Stimulated activated CD8-positive, alpha-beta memory T cell treated with anti-CD3 and anti-CD28 coated beads, Interleukin-4, amount 100 ng/mL, for 24 hours (primary cell): ENCODE data around the gene RNF31.

ENCODE experiments used
- DNase-seq: peaks from one replicate; pipeline ENCODE4 v3.0.0-alpha.2; 2020; ENCODE audit warnings: low read depth

The RNF31 gene

DNA sequence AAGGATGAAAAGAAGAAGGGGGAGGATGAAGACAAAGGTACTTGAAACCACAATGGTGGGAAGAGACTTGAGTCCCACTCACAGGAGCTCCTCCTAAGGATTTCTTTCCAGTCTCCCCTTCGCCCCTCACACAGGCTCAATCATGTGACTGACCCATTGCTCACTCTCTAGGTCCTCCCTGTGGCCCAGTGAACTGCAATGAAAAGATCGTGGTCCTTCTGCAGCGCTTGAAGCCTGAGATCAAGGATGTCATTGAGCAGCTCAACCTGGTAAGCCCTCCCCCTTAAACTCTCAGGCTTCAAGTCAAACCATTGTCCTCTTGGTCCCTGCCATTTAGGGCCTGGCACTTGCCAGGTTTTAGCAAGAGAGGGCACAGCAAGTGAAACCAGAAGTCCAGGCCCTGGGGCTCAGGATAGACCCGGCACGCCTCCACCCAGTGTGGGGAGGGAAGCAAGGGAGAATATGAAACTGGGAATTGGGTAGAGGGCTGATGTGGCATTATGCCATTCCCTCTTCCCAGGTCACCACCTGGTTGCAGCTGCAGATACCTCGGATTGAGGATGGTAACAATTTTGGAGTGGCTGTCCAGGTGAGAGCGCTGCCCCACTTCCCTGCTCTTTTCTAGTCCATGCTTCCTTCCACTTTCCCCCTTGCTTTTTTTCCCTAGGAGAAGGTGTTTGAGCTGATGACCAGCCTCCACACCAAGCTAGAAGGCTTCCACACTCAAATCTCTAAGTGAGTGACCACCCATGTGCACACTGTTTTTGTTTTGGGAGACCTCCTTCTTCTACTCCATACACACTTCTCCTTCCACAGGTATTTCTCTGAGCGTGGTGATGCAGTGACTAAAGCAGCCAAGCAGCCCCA, 9.5 kb upstream of the RNF31 start:
- DNase-seq, result no peak

DNA sequence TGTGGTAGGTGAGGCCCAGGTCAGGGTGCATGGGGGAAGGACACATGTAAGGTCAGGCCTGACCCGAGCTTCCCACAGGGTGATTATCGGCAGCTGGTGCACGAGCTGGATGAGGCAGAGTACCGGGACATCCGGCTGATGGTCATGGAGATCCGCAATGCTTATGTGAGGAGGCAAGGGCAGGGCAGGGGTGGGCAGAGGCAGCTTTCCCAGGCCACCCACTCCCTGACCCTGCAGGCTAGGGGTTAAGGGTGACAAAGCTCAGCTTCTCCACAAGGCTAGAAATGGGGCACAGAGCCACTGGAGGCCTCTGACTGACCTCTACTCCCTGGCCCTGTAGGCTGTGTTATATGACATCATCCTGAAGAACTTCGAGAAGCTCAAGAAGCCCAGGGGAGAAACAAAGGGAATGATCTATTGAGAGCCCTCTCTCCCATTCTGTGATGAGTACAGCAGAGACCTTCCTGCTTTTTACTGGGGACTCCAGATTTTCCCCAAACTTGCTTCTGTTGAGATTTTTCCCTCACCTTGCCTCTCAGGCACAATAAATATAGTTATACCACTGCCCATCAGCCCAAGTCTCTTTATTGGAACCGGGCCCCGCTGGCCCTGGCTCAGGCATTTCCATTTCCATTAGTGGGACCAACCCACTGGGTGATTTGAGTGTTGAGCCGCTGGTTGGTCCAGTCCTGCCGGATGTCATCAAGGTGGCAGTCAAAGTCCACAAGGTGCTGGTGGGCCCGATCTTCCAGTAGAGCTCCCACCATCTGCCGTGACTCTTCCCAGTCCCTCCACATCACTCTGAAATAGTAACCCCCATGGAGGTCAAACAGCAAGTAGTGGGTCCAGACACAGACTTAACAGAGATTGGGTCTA, 8.7 kb upstream of the RNF31 start:
- no peak for DNase-seq

DNA sequence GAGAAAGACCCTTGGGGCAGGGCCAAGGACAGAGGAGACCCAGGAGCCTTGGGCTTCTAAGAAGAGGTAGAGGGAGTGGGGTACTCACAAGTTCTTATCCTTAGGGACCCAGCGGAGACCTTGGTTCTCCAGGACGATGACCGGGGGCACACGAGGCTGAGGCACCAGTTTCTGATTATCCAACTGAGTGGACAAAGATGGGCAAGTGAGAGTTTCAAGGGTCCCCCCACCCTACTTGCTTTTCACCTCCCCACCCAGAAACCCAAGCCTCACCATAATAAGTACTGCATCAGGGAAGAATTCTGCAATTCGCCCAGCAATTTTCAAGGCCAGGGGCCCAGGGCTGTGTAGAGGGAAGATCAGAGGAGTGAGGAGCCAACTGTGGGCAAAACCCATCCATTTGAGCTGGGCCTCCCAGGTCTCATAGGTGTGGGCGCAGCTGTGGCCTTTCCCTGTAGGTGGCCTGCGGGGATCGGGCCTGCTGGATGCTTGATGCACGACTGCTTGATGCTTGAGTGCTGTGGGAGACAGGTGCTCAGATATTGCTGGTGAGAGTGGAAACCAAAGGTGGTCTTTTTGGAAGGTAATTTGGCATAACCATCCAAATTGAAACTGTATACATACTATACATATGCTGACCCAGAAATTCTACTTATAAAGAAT, 7.9 kb upstream of the RNF31 start:
- no peak for DNase-seq

DNA sequence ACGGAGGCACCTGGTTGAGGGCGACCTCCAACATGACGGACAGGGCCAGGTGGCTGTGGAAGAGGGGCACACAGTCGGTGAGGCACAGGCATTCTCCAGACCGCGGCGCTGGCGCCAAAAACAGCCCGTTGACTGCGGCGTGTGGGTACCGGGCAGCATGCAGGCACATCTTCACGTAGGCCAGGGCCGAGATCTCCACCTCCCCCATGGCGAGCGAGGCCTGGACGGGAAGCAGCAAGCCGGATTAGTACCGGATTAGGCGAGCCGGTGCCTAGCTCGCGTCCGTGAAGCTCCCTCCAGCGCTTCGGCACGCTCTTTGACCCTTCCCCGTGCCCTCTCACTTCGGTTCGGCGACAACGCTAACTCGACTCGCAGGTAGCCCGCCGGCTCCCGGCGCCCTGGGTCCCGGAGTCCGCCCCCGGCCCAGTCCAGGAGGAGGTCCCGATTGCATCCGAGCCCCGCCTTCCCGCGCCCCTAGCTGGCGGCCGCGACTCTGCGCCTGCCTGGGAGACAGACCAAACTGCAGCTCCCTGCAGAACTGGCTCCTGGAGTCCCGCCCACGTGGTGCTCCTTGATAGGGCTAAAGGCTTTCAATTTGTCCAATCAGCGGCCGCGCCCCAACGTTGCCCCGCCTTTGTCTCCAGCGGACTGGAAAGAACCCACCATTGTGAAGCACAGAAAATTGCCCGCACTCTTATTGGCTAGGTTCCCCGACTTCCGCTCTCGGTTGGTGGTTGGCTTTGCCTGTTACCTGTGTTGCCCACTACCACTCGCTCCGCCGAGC, 6.0 kb upstream of the RNF31 start, which contains the start of gene EMC9:
Gene EMC9 (minus strand): TSS at position 495 of the 784 bp plus-strand sequence. CDS start 287 bp downstream, at position 208.
- peak; percentile 99 for DNase-seq

DNA sequence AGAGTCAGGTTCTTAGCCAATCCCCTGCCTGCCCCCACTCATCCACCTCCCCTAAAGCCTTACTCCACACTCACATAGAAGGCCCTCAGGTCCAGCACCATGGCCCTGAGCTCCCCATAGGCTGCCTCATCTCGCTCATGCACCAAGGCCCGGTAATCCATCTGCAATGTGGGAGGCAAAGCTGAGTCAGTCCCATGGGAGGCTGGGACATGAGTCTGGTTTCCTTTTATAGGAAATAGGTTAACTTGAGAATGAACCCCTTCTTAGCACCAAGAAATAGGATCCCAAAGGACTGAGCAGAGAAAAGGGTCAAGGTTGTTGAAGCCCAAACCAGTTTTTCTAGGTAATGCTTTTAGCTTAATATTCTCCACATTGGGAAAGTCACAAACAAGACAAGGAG, 3.8 kb upstream of the RNF31 start:
- no peak for DNase-seq

DNA sequence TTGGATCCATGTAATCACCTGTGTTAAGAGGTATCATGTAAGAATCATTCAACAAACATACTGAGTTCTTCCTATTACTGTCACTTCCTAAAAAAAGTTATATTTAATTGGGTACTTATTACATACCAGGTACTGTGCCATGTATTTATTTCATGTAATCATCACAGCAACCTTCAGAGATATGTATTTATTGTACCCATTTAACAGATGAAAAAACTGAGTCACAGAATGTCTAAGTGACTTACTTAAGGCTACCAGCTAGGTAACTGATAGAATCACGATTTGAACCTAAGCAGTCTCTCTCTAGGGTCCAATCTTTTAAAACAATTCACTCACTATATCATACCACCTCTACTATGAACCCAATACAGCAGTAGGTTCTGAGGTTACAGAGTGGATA, 2.8 kb upstream of the RNF31 start:
- no peak for DNase-seq

DNA sequence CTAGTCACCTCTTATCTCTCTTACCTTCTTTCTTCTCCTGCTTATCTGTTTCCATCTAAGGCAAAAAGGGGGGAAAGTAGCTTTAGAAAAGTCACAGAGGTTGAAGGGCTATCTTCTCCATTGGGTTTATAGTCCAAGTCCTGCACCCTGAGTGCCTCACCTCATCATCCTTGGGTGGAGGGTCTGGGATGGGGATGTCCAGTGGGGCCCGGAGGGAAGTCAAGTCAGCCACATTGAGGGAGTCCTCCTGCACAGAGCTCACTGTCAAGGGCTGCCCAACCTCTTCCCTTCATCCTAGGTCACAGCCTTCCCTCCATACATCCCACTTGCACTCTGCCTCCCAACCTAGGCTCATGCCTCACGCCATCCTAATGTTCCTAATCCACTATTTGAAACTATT, 2.1 kb upstream of the RNF31 start:
- no peak for DNase-seq

DNA sequence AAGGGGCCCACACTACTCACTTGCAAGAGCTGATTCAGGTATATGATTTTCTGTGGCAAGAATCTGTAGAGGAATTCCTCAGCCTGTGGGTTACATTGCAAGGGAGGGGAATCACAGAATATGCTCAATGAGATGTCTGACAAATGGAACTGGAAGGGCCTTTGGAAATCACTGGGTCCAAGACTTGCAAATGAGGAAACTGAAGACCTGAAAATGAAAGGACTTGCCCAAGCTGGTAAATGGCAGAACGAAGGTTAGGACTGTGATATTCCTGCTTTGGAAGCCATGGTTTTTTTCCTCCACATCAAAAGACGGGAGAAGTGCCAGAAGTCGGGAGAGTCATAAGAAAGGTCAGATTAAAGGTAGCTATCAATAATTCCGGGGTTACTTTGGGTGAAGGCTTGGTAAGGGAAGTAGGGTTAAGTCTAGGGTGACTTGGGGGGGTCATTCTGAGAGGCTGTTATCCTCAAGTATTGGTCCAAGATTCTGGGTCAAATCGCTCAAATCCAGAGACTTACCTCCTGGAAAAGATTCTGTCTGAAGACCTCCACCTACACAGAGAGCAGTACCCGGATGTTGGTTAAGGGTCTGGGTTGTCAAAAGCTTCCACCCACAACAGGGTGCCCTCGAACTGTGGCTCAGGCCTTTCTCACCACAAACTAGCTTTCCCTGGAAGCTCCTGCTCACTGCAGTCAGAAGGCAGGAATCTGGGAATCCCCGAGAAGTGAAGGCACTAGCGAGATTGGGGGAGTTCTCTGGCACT, 1.4 kb upstream of the RNF31 start:
- DNase-seq, result no peak

DNA sequence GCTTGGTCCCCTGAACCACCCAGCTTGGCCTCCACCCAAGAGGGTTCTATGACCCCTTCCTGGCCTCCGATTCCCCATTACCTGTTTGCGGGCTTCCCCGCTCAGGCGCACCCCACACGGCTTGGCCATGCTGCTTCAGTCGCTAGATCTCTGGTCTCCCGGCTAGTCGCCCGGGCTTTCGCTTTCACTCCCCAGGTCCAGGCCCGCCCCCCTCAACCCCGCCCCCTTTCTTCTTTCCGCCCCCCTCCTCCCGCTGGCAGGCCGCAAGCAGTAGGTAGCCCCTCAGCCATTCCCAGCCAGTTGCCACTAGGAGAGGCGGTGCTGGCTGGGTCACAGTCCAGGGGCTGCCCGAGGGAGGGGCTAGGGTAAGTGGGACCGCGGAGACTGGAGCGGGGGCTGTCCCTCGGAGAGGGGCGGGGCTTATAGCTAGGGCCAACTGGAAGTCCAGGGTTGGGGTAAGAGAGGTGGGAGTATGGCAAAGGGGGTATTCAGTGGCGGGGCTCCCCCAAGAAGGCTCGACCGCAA, 783 bp upstream of the RNF31 start, which contains the start of gene PSME2:
Gene PSME2 (minus strand): TSS at position 158 of the 525 bp plus-strand sequence. CDS start 29 bp downstream, at position 129.
- peak; percentile 85 for DNase-seq

DNA sequence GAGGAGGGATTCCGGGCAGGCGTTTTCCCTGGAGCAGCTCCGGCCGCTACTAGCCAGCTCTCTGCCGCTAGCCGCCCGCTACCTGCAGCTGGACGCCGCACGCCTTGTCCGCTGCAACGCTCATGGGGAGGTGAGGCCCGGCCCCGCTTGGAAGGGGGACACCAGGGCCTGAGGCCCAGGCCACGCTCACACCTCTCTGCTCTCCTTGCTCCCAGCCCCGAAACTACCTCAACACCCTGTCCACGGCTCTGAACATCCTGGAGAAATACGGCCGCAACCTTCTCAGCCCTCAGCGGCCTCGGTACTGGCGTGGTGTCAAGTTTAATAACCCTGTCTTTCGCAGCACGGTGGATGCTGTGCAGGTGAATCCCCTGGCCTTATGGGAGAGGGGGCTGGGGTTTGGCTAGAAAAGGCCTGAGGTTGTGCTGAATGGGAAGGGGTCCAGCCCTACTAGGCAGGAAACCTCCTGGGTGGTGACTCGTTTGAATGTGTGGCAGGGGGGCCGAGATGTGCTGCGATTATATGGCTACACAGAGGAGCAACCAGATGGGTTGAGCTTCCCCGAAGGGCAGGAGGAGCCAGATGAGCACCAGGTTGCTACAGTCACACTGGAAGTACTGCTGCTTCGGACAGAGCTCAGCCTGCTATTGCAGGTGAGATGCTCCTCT, 597 bp downstream of the RNF31 start:
- no peak for DNase-seq

DNA sequence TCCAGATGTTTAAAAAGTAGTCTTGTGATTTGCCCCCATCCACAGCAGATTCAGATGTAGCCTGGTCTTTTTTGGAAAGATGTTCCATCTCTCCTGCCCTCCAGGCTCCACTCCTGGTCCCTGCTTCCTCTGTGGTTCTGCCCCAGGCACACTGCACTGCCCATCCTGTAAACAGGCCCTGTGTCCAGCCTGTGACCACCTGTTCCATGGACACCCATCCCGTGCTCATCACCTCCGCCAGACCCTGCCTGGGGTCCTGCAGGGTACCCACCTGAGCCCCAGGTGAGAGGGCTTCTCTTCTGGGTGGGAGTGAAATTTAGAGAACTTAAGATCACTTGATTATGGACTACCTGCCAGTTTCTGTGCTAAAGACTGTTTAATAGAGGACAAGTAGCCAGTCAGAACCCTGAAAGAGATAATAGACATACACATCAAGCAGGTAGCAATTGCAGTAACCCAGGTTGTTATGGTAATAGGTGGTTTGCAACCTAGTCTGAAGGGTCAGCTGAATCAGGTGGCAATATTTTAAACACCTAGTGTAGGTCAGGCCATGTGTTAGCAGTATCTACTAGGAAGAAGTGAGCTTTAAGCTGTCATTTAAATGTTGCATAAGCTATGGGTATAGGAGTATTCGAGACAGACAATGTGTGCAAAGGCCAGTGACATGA, 2.1 kb downstream of the RNF31 start:
- no peak for DNase-seq

DNA sequence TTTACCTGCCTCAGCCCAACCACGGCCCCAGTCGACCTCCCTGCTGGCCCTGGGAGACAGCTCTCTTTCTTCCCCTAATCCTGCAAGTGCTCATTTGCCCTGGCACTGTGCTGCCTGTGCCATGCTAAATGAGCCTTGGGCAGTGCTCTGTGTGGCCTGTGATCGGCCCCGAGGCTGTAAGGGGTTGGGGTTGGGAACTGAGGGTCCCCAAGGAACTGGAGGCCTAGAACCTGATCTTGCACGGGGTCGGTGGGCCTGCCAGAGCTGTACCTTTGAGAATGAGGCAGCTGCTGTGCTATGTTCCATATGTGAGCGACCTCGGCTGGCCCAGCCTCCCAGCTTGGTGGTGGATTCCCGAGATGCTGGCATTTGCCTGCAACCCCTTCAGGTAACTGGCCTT, 2.8 kb downstream of the RNF31 start:
- no peak for DNase-seq

DNA sequence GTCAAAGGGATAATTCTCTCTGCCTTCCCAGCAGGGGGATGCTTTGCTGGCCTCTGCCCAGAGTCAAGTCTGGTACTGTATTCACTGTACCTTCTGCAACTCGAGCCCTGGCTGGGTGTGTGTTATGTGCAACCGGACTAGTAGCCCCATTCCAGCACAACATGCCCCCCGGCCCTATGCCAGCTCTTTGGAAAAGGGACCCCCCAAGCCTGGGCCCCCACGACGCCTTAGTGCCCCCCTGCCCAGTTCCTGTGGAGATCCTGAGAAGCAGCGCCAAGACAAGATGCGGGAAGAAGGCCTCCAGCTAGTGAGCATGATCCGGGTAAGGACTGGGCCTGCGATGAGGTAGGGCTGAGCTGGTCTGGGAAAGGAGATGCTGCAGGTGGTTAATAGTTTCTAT, 3.3 kb downstream of the RNF31 start:
- DNase-seq, result no peak

DNA sequence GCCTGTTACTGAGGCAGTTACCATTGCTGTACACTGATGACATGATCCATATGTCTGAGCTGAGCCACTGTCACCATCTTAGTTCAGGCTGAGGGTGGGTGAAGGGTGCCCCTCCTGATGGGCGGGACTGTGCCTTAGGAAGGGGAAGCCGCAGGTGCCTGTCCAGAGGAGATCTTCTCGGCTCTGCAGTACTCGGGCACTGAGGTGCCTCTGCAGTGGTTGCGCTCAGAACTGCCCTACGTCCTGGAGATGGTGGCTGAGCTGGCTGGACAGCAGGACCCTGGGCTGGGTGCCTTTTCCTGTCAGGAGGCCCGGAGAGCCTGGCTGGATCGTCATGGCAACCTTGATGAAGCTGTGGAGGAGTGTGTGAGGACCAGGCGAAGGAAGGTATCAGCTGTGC, 3.7 kb downstream of the RNF31 start:
- no peak for DNase-seq

DNA sequence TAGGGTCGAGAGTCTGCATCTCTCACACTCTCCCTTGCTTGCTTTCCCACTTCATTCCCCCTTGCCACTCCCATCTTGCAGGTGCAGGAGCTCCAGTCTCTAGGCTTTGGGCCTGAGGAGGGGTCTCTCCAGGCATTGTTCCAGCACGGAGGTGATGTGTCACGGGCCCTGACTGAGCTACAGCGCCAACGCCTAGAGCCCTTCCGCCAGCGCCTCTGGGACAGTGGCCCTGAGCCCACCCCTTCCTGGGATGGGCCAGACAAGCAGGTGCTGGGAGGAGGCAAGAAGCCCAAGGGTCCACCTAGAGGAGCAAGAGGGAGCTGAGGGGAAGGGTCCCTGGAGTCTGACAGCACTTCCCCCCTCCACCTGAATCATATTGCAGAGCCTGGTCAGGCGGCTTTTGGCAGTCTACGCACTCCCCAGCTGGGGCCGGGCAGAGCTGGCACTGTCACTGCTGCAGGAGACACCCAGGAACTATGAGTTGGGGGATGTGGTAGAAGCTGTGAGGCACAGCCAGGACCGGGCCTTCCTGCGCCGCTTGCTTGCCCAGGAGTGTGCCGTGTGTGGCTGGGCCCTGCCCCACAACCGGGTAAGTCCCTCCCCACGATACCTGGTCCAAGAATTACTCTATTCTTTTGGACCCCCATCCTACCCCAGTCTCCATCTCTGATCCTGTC, 4.2 kb downstream of the RNF31 start:
- no peak for DNase-seq

DNA sequence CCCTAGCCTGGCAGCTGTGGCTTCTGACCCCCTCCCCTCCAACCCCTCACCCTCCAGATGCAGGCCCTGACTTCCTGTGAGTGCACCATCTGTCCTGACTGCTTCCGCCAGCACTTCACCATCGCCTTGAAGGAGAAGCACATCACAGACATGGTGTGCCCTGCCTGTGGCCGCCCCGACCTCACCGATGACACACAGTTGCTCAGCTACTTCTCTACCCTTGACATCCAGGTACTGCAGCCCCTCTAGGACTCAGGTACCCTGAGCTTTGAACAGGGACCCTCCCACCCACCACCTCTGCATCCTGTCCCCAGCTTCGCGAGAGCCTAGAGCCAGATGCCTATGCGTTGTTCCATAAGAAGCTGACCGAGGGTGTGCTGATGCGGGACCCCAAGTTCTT, 7.8 kb downstream of the RNF31 start:
- DNase-seq, result no peak

DNA sequence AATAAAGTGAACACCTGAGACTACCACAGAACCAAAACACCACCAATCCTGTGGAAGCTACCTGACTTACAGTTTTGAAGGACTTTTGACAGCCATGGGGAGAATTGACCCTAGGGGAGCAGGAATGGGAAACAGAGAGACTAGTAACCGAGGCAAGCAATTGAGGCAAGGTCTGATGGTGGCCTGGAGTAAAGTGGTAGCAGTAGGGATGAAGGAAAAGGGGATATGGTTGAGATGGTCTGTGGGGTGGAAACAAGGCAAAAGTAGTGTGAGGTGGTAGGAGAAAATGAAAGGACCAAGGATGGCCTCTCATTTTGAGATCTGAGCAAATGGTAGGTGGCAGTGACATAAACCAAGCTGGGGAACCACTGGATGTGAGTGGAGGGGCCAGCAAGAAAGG, 9.5 kb downstream of the RNF31 start:
- DNase-seq, result no peak

DNA sequence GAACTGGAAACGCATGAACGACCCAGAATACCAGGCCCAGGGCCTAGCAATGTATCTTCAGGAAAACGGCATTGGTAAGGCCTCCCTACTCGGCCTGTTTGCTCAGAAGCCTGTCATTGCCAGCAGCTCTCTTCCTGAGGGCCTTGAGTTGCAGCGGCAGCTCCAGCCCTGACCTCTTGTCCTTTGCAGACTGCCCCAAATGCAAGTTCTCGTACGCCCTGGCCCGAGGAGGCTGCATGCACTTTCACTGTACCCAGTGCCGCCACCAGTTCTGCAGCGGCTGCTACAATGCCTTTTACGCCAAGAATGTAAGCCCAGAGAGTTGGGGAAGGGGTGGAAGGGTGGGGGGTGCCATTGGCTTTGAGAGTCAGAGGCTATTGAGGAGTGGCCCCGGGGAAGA, 10.0 kb downstream of the RNF31 start:
- DNase-seq, result no peak
